SH-SY5Y (cell line): ENCODE results near the gene ZSWIM6.

Experiments
- GATA2 ChIP-seq: IDR thresholded peaks from 2 replicates; pipeline ENCODE4 v1.6.1; 2011; ENCODE audit warnings: mild to moderate bottlenecking, low read depth, low read length
- GATA3 ChIP-seq: IDR thresholded peaks from 2 replicates; pipeline ENCODE4 v1.6.1; 2011; ENCODE audit warnings: low read depth, mild to moderate bottlenecking, low read length, moderate library complexity

Gene ZSWIM6

DNA sequence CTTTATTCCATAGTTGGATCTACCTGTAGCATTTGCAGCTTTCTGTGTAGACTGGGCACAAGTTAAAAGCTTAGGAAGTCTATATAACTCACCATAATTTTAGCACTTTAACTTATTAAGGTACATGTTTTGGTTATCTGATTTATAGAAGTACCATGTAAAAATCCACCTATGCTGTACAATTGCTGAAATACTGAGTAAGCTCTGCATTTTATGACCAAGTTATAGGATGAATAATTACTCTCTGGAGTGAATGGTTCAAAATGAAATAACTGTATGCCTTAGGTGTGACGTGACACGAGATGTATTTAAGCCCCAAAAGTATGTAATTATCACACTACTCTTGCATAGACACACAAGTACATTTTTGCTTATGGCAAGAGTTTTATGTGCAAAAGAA is 22.1 kb downstream of the ZSWIM6 start:
- TF ChIP-seq GATA3 (no peak), GATA2 (no peak)

DNA sequence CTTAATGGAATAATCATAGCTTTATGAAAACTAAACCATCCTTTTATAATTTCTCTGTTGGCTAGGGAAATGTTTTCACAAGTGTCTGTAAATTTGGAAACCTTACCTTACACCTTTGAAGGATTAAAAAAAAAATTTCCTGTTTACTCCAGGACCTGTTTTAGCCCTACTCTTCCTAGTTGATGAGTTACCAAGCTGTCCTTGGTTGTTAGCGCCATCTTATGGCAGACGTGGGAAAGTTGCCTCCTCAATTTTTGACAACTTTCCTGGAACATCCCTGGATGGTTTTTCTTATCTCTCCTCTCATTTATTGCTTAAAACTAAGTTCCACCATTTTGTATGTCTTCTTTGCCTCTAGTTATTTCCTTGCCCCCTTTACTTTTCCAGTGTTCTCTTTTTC is 25.7 kb downstream of the ZSWIM6 start:
- TF ChIP-seq GATA2 = no peak
- no peak for TF ChIP-seq GATA3

DNA sequence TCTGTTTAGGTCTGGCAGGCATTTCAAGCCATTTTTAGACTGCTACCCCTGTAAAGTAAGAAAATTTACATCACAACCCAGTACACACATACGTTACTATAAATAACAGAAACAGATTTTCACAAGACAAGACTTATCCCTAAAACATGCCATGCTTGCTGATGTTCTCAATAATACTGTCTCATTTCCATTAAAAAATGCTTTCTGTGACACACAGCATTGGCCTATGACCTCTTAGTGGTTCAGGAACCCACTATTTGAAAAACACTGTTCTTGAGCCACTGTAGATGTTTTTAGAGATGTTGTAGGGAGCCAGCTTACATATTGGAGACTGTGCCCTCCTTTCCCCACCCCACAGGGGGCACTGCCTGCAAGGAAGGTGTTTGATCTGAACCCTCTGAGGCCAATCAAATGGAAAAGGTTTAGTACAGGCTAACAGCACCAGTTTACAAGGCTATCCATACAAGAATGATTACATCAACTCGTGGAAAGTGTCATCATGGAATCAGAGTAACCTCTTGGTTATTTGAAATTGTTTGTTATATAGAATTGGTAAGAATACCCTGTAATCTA is 30.8 kb downstream of the ZSWIM6 start:
- TF ChIP-seq GATA2 (0 out of 2 replicates have a peak, but pooled peaks have one; percentile 0), GATA3 (no peak)

DNA sequence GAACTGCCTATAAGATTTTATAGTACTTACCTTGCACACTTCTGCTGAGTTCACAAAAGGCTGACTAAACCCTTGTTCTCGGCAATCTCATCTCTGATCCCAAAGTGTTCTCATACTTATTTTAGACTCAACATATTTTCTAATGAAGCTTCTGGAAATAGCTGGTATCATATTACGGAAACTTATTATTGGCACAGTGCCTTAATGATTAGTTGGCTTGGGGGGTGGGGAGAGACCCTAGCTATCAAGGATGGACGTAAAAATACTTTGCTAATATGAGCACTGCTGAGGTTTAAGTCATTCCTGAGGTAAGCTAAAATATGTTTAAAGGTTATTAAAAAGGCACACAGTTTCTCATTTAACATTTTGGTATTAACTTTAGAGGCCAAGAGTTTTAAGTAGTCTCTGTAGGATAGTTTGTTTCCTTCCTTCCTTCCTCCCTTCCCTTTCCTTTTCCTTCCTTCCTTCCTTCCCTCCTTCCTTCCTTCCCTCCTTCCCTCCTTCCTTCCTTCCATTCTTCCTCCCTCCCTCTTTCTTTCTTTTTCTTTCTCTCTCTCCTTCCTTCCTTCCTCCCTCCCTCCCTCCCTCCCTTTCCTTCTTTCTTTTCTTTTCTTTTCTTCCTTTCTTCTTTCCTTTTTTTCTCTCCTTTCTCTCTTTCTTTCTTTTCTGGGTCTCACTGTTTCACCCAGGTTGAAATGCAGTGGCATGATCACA is 31.5 kb downstream of the ZSWIM6 start:
- no peak for TF ChIP-seq GATA2
- TF ChIP-seq GATA3 = no peak

DNA sequence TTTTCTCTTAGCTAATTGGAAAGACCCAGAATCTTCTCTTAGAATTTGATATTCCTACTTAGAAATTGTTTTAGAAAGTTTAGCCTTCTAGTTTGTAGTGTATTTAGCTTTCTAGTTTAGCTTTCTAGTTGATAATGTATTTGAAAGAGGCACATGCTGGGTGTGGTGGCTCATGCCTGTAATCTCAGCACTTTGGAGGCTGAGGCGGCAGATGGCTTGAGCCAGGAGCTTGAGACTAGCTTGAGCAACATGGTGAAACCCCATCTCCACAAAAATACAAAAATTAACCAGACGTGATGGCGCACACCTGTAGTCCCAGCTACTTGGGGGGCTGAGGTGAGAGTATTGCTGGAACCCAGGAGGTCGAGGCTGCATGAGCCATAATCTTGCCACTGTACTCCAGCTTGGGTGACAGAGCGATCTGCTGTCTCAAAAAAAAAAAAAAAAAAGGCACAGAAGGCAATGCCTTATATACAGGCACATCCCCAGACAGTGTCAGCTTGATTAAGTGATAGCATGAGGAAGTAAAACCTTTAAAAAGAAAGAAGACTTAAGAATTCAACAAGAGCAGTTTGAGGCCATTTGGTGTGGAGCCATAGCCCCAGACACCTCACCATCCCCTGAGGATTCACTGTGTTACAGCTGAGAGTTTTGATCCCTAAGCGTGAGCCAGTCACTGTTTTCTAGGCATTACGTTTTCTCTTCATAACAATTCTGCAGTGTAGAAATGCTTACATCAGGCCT is 34.6 kb downstream of the ZSWIM6 start:
- TF ChIP-seq GATA3 (no peak), GATA2 (no peak)

DNA sequence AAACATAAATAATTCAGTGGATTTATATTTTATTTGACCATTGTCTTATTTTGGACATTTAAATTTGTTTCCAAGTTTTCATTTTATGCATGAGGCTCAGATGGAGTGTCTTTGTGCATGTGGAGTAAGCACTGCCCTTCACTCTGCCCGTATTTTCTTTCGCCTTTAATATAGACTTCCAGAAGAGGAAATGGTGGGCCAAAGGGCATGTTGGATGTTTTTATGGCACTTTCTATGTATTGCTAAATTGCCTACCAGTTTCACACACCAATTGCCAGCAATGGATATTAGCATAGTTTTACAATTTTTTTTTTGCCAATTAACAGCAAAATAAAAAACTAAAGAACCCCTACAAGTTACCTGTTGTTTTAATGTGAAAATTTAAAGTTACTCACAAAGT is 38.4 kb downstream of the ZSWIM6 start:
- TF ChIP-seq GATA2 = no peak
- TF ChIP-seq GATA3 = no peak

DNA sequence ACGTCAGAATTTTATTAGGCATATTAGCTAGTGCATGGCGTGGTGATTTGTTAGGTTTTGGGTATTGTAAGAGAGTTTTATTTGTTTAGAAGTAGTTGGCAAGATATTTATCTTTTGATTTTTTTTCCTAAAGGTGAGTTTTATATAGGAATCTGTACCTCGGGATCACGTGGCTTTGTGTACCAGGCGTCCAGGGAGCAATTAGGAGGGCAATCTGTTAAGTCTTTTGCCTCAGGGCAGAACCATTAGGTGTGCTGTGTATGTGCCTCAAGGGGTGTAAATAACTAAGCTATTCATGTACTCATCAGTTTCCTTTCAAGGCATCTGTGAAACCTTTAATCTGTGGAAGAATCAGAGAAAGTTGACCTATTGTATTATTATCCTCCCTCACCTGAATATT is 39.4 kb downstream of the ZSWIM6 start:
- no peak for TF ChIP-seq GATA3
- no peak for TF ChIP-seq GATA2

DNA sequence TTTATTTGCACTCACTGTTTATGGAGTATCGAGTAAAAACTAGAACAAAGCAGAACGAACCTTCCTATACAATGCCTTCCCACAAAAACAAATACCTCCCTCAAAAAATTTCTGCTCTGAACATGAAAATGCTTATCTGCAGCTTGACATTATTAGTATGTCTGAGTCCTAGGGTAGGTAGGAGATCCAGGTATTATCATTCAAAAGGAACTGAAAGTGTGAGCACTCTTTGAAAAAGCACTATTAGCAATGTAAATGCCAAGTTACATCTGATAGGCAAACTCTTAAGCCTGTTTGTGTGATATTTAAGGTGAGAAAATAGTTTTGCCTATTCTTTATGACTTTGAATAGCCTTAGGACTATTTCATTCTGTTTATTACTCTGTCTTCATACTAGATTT is 47.6 kb downstream of the ZSWIM6 start:
- TF ChIP-seq GATA3 (no peak), GATA2 (no peak)

DNA sequence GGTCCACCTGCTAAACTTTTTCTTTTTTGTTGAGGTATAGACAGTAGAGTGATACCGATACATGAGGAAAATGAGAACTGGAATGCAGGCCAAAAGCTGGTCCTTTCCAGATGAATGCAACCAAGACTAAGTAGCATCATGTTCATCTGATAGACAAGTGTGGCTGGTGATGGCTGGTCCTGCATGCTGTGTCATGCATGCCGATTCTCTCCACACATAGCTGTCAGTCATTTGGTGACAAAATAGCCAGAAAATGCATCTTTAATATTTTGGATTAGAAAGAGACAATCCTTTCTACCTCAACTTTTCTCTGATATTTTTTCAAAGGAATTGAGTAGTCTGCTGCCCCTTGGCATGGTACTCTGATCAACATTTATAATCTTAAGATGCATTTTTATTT is 49.9 kb downstream of the ZSWIM6 start:
- TF ChIP-seq GATA3 = no peak
- no peak for TF ChIP-seq GATA2

DNA sequence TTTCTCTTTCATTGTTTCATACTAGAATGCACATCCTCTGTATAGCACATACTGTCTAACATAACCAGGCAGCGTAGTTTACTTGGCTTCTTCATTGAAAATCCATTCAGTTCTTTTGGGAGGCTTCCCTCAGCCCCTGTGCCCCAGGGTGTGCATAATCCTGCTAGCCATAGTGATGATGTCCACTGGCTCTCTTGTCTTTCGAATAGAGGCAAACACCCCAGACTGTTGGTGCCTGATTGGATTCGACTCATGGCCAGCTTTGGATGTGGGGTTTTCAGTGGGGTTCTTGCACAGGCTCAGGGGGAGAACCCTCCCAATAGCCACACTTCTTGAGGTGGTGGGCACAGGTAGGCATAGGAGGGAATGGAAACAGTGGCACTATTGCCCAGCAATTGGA is 53.6 kb downstream of the ZSWIM6 start:
- no peak for TF ChIP-seq GATA2
- no peak for TF ChIP-seq GATA3

DNA sequence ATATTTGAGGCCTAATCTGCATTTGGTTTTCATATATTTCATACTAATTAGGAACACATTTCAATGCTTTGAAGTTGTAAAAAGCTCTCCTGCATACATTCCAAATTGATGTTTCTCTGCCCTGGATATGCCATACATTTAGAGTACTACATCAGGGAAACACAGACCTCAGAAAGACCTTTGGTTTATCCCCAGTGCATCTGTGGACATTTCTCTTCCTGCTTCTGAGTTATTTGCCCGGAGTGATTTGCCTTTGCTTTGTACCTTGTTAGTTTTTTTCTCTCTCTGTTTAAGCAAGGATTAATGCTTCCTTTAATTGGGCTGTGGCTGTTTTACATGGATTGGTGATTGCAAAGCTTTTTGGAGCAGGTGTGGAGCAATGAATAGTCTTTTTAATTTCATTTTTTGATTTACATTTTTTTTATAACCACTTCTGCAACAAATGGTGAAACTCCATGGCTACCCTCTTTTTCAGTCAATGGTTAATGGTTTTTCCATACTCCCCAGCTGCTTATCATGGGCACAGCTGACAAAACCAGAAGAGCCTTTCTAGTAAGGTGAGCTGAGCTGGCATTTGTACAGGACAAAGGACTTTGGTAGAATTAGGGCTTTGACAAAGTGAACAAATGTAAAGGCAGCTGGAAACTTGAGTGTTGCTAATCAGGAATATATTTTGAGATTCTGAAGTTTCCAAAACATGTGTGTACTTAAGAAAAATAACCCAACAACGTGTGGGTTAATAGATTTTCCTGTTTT is 54.2 kb downstream of the ZSWIM6 start:
- TF ChIP-seq GATA3 = no peak
- no peak for TF ChIP-seq GATA2

DNA sequence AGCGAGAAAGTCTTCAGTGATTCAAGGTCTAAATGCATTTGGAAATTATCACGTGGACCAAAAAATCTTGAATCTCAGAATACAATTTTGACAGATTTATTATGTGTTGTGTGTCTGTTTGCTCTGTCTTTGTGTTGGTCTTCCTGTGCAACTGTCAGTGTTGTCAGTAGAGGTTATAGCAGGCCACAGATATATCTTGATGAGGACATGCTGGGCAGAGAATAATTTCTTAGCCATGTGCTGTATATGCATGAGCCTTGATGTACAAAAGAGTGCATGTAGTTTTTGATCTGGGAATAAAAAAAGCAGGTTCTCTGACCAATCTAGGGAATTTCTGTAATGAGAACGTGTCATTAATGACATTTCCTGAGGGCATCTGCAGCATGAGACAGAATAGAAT is 57.6 kb downstream of the ZSWIM6 start:
- TF ChIP-seq GATA3 (no peak), GATA2 (no peak)

DNA sequence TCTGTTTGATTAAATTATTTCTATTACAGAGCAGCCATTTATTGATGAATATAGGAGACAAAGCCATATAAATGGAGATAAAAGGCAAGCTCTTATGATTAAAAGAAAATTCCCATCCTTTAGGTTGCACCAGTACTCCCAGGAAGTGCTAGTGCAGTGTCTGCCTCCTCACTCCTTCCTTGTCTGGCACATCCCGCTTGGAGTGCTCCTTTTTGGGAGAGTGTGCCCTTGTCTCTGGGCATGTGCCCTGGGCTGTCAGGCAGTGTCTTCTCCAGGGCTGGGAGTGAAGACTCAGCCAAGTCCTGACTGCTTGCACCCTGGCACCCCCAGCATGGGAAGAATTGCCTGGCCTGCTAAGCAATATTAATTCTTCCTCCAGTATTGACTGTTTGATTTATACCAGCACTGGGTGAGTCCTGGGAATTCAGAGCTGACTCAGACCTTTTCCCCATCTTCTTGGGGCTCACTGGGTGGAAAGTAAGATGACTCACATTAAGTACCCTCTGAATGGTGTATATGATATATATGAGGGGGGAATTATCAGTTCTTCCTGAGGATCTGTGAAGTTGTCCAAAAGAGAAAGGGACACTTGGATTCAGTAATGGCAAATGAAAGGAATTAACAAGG is 62.1 kb downstream of the ZSWIM6 start:
- TF ChIP-seq GATA3 = no peak
- no peak for TF ChIP-seq GATA2

DNA sequence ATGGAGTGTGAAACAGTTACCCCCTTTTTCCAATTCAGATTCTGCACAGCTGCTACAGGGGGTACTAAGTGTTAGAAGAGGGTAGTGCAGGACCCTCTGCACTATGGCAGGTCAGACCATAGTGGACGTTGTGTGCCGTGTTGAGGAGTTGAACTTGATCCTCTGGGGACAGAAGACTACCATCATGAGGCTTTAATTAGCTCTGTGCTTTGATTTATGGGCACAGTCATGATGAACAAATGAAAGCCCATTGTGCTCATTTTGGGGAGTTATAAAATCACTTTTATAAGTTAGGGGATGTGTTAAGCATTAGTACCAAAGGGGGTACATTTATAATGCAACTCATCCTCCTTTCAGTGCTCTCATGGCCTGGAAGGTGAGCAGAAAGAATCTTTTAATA is 62.7 kb downstream of the ZSWIM6 start:
- TF ChIP-seq GATA3 (no peak), GATA2 (no peak)
